Prostate gland (tissue), 2 donors: ENCODE results near the gene LCE3B. TPM values are rescaled to one million over a fixed set of nuclear protein-coding genes. Genes with fewer than 3 reads are reported as not detected.

Experiments used
- DNase-seq: peaks from one replicate; pipeline ENCODE4 v3.0.0-alpha.2; 2019; ENCODE audit warnings: low spot score
- H3K27ac ChIP-seq, 2 donors: fragments of 200-600 bp; sonication (generic); 2 replicates each; pipeline ENCODE4 v1.5.1; 2017 to 2019
- H3K27me3 ChIP-seq: fragments of 200-600 bp; sonication (generic); replicated peaks from 2 replicates; pipeline ENCODE4 v1.5.1; 2019; ENCODE audit not compliant: insufficient read depth
- H3K36me3 ChIP-seq, 2 donors: fragments of 200-600 bp; sonication (generic); 1 replicate in 1 of 2; 2 replicates in 1 of 2; pipeline versions ENCODE4 v1.5.1 to v1.8.1; 2017 to 2019
- H3K4me1 ChIP-seq: fragments of 200-600 bp; sonication (generic); replicated peaks from 2 replicates; pipeline ENCODE4 v1.5.1; 2019
- H3K4me3 ChIP-seq, 2 donors: fragments of 200-600 bp; sonication (generic); 2 replicates each; pipeline ENCODE4 v1.5.1; 2017 to 2019
- H3K9me3 ChIP-seq: fragments of 200-600 bp; sonication (generic); 2 replicates; pipeline ENCODE4 v1.5.1; 2017
- POLR2A ChIP-seq: fragments of 450-650 bp; IDR thresholded peaks from one replicate; pipeline ENCODE4 v1.6.1; 2016; ENCODE audit warnings: antibody characterized with exemption, mild to moderate bottlenecking
- POLR2AphosphoS5 ChIP-seq: sonication (generic); formaldehyde crosslinking; IDR thresholded peaks from one replicate; pipeline ENCODE4 v1.6.1; 2017; ENCODE audit warnings: antibody characterized with exemption
- WGBS: methylation state at CpG from one replicate; pipeline ENCODE4 v1.1.5; 2018; 5-methylcytosine and 5-hydroxymethylcytosine counted together
- intact Hi-C: fragments of 100-400 bp; cut with DNase I; formaldehyde crosslinking; loops from one replicate; pipeline ENCODE4 v1.14.2; 2022
- total RNA-seq, 2 donors: library from RNA; depleted of rRNA; stranded (reverse); fragments of >200 nt; gene quantifications; one replicate each; pipeline ENCODE4 v1.1.0, GENCODE V29; 2016
- TF ChIP-seq, protein P1 (sequence below), 4 experiments: fragments of 200-600 bp in 2 of 4; fragments of 450-650 bp in 2 of 4; sonication (generic) in 2 of 4; IDR thresholded peaks; 1 replicate in 3 of 4; 2 replicates in 1 of 4; pipeline ENCODE4 v1.5.1; 2016 to 2019; ENCODE audit warnings: antibody characterized with exemption in 4 of 4, mild to moderate bottlenecking in 2 of 4, moderate library complexity in 2 of 4

LCE3B gene
- total RNA-seq, 2 donors from 2014 or later = not detected

DNA sequence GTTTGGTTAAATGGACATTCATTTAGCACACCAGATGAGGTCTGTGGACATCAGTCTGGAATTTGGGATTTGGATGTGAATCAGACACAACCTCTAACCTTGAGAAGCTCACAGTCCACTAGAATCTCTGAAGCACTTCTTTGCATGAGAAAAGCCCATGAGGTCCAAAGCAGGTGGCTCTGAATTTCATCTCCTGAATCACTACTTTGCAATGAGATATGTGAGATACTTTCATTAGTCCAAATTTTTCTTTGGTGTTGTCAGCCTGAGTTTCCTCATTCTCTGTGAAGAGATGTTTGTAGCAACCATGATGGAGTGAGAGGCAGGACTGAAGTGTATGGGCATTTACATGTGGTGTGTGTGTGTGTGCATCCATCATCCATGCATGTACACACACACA, 33.0 kb downstream of the LCE3B start:
- intact Hi-C loops = no loop called here
- Histone ChIP-seq H3K27ac (no peak overlapping the region), H3K36me3 (no peaks in the 10 kb centered on the region), H3K27me3 (no peaks in the 10 kb centered on the region), H3K4me3 (no peak overlapping the region), H3K4me1 (no peaks in the 10 kb centered on the region), H3K9me3 (no peaks in the 10 kb centered on the region)
- no peak for DNase-seq
- TF ChIP-seq POLR2AphosphoS5 (no peak), POLR2A (no peak)
- TF ChIP-seq, protein P1, sequence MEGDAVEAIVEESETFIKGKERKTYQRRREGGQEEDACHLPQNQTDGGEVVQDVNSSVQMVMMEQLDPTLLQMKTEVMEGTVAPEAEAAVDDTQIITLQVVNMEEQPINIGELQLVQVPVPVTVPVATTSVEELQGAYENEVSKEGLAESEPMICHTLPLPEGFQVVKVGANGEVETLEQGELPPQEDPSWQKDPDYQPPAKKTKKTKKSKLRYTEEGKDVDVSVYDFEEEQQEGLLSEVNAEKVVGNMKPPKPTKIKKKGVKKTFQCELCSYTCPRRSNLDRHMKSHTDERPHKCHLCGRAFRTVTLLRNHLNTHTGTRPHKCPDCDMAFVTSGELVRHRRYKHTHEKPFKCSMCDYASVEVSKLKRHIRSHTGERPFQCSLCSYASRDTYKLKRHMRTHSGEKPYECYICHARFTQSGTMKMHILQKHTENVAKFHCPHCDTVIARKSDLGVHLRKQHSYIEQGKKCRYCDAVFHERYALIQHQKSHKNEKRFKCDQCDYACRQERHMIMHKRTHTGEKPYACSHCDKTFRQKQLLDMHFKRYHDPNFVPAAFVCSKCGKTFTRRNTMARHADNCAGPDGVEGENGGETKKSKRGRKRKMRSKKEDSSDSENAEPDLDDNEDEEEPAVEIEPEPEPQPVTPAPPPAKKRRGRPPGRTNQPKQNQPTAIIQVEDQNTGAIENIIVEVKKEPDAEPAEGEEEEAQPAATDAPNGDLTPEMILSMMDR (IDR thresholded peaks at IDR 0.05) = no peak

DNA sequence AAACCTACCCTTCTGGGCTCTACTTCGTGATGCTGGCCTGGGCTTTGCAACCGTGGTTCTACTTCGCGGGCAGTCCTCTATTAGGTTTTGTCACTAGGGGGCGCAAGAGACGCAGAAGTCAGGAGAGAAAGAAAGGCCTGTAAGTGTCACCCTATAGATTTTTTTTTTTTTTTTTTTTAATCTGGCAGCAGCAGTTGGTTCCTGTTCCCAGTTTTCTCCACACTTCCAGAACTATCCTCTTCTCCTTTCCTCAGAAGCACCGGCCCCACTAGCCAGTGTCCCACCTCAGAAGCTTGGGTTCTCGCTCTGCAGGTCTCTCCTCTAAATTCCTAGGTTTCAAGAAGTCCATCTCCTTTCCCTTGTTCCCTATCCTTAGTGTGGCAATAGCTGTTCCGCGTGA, 40.5 kb downstream of the LCE3B start:
- TF ChIP-seq, protein P1 (IDR thresholded peaks at IDR 0.05) = no peak
- TF ChIP-seq POLR2A = no peak
- no peak for TF ChIP-seq POLR2AphosphoS5
- H3K4me3 ChIP-seq = no peak overlapping the region
- no peaks in the 10 kb centered on the region for H3K27me3 ChIP-seq
- WGBS = 29% methylated on average over 10 of the region's 10 CpGs
- H3K36me3 ChIP-seq = no peaks in the 10 kb centered on the region
- no peaks in the 10 kb centered on the region for H3K4me1 ChIP-seq
- no peaks in the 10 kb centered on the region for H3K9me3 ChIP-seq
- H3K27ac ChIP-seq = no peak overlapping the region
- intact Hi-C loops = no loop called here
- DNase-seq = no peak

DNA sequence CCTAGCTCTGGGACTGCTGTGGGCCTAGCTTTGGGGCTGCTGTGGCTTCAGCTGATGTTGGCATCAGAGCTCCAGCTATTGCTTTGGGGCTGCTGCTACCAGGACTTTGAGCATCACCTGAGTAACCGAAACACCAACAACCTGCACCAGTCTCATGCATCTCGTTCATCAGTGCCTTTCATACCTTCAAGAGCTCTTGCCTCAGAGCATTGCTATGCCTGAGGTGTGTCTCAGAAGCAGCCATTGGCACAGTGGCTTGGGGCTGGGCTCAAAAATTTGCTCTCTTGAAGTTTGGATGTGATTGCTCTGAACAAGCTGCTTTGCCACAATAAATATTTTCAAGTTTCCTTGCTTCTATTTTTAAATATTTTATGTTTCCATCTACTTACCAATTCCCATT, 42.8 kb downstream of the LCE3B start:
- H3K9me3 ChIP-seq = no peaks in the 10 kb centered on the region
- 81% methylated on average over 2 of the region's 2 CpGs for WGBS
- no peak for DNase-seq
- no peaks in the 10 kb centered on the region for H3K4me1 ChIP-seq
- no peaks in the 10 kb centered on the region for H3K27me3 ChIP-seq
- TF ChIP-seq POLR2A = no peak
- TF ChIP-seq POLR2AphosphoS5 = no peak
- TF ChIP-seq, protein P1 (IDR thresholded peaks at IDR 0.05) = no peak
- no peak overlapping the region for H3K27ac ChIP-seq
- H3K36me3 ChIP-seq = no peaks in the 10 kb centered on the region
- no peak overlapping the region for H3K4me3 ChIP-seq
- intact Hi-C loops = no loop called here

DNA sequence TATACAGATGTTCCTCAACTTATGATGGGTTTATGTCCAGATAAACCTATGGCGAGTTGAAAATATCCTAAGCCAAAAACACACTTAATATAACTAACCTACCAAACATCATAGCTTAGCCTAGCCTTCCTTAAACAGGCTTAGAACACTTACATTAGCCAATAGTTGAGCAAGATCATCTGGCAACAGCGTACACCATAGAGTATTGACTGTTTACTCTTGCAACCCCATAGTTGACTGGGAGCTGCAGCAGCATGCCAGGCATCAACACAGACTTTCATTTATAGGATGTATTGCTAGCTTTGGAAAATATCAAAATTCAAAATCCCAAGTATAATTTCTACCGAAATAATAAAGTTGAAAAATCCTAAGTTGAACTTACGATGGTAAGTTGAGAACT, 44.1 kb downstream of the LCE3B start:
- Histone ChIP-seq H3K27ac (no peak overlapping the region), H3K27me3 (no peaks in the 10 kb centered on the region), H3K36me3 (no peaks in the 10 kb centered on the region), H3K4me1 (no peaks in the 10 kb centered on the region), H3K9me3 (no peaks in the 10 kb centered on the region), H3K4me3 (no peak overlapping the region)
- DNase-seq = no peak
- intact Hi-C loops = no loop called here
- TF ChIP-seq POLR2A (no peak), POLR2AphosphoS5 (no peak)
- TF ChIP-seq, protein P1 (IDR thresholded peaks at IDR 0.05) = no peak
- WGBS = 77% methylated on average over 4 of the region's 4 CpGs

DNA sequence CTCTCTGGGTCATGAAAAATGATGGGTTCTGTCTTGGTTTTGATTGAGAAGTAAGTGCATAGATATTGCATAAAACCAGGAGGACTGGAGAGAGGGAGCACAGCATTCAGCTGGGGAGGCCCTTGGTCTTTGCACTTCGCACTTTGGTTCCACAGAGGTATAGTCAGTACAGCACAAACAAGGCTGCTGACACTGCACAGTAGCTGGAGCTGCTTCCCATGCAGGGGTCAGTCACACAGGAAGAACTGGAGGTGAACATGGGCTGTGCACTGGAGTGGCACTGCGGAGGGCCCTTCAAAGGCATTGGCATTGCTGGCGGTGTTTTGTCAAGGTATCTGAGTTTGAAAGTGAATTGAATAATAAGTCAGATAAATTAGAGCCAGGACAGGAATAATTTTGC, 45.0 kb downstream of the LCE3B start:
- Histone ChIP-seq H3K36me3 (no peaks in the 10 kb centered on the region), H3K4me1 (no peaks in the 10 kb centered on the region), H3K4me3 (no peak overlapping the region), H3K27me3 (no peaks in the 10 kb centered on the region), H3K9me3 (no peaks in the 10 kb centered on the region), H3K27ac (no peak overlapping the region)
- TF ChIP-seq POLR2AphosphoS5 (no peak), POLR2A (no peak)
- DNase-seq = no peak
- intact Hi-C loops = no loop called here
- 89% methylated on average over 3 of the region's 3 CpGs for WGBS
